Measurements from ENCODE around the gene C2CD2L. TPM values are rescaled to one million over a fixed set of nuclear protein-coding genes. Genes with fewer than 3 reads are reported as not detected.

C2CD2L gene
- polyA plus RNA-seq, 3 donors from 2014 or later, result 1.0 to 7.7 (median 2.6) TPM

- Mint-ChIP-seq H3K4me3 (no peak overlapping the region), H3K4me1 (peaks cover 23 to 38% of the 10 kb centered on the region in 2 donors)
Measured at GRCh38 chr11:119112314-119113020, 5.3 kb downstream of the C2CD2L start.

DNA sequence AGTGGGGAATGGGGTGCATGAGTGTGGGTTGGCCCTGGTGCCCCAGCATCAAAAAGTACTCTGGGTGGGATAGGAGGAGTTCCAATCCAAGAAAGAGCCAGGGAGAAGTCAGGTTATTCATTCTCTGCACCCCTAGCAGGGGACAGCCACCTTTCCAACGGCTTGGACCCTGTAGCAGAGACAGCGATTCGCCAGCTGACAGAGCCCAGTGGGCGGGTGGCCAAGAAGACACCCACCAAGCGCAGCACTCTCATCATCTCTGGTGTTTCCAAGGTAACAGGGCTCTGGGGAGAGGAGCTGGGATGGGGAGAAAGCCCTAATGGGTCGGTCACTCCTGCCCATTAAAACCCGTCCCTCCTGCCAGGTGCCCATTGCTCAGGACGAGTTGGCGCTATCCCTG lies 6.6 kb downstream of the C2CD2L start:
- DNase-seq, result no peak
- peaks cover 14 to 30% of the 10 kb centered on the region in 2 donors for H3K4me1 Mint-ChIP-seq
- H3K9me3 Mint-ChIP-seq, result no peaks in the 10 kb centered on the region
- no peak overlapping the region for H3K4me3 Mint-ChIP-seq
- H3K27me3 Mint-ChIP-seq (ENCODE audit: low read depth in 3 of 3), result peaks cover 0 to 7% (median 0%) of the 10 kb centered on the region in 3 donors
- no peak overlapping the region for H3K27ac Mint-ChIP-seq
- peaks cover 10 to 23% (median 14%) of the 10 kb centered on the region in 3 donors for H3K36me3 Mint-ChIP-seq

More at GRCh38 chr11:119112314-119113020, 5.3 kb downstream of the C2CD2L start:
- no peak overlapping the region for H3K27ac Mint-ChIP-seq
- DNase-seq, result no peak
- H3K9me3 Mint-ChIP-seq, result no peaks in the 10 kb centered on the region
- H3K27me3 Mint-ChIP-seq (ENCODE audit: low read depth in 3 of 3), result peaks cover 0 to 8% (median 2%) of the 10 kb centered on the region in 3 donors
- peaks cover 10 to 23% (median 14%) of the 10 kb centered on the region in 3 donors for H3K36me3 Mint-ChIP-seq

GRCh38 chr11:119114351-119114750 lies 7.2 kb downstream of the C2CD2L start:
- Mint-ChIP-seq H3K4me3 (no peak overlapping the region), H3K27me3 (ENCODE audit: low read depth in 3 of 3) (peaks cover 0 to 6% (median 0%) of the 10 kb centered on the region in 3 donors), H3K36me3 (peaks cover 10 to 23% (median 14%) of the 10 kb centered on the region in 3 donors), H3K27ac (no peak overlapping the region), H3K4me1 (peaks cover 8 to 23% of the 10 kb centered on the region in 2 donors), H3K9me3 (no peaks in the 10 kb centered on the region)
- DNase-seq, result no peak

DNA sequence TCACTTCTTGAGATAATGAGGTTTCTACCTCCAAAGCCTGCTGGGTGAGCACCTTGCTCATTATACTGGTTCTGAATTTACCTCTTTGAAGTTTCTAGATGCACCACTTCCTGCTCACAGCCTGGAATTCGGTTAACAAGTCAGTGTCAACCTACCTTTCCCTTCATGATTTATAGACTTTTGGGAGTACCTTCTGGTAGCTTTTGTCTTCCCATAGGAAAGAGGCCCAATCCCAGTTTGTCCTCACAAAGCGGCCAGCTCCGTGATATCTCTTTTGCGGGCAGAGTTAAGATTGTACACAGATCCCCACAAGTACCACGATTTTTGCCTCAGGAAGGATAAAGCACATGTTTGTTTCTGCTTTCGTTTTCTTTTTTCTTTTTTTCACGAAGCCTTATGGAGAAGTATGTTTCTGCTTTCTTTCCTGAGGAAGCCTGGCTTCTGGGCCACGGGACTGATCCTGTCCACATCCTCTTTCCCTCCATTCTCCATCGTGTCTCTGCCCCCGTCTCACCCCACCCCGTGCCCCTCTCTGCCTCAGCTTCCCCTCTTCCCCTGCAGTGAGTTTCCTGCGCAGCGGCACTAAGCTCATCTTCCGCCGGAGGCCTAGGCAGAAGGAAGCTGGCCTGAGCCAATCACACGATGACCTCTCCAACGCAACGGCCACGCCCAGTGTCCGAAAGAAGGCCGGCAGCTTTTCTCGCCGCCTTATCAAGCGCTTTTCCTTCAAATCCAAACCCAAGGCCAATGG lies 8.5 kb downstream of the C2CD2L start:
- peaks cover 10 to 23% (median 14%) of the 10 kb centered on the region in 3 donors for H3K36me3 Mint-ChIP-seq
- DNase-seq, result no peak
- peaks cover under 1 to 6% (median 1%) of the 10 kb centered on the region in 3 donors for H3K27me3 Mint-ChIP-seq (ENCODE audit: low read depth in 3 of 3)
- peak overlapping the region in 5 of 6 donors; percentile 3 to 72 (median 49) for H3K27ac Mint-ChIP-seq
- peaks cover 10 to 17% of the 10 kb centered on the region in 2 donors for H3K4me1 Mint-ChIP-seq
- H3K9me3 Mint-ChIP-seq, result no peaks in the 10 kb centered on the region
- H3K4me3 Mint-ChIP-seq, result peak overlapping the region in 1 of 5 donors; percentile 22

DNA sequence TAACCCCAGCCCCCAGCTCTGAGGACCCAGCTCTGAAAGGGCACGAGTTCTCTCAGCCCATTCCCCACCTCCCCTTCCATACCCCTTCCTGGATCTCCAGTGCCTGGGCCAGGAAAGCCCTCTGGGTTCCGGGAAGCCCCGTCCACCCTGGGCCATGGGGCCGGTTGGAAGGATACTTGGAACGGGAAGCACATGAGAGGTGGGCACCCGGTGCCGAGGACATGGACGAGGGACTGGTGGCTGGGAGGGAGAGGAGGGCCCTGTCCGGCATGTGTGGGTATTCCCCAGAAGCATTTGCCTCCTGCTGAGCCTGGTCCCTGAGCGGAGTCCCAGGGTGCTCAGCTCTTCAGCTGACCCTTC lies 9.1 kb downstream of the C2CD2L start:
- H3K27ac Mint-ChIP-seq, result peak overlapping the region in 1 of 6 donors; percentile 17
- H3K9me3 Mint-ChIP-seq, result no peaks in the 10 kb centered on the region
- H3K36me3 Mint-ChIP-seq, result peaks cover 10 to 23% (median 14%) of the 10 kb centered on the region in 3 donors
- peaks cover 15 to 20% of the 10 kb centered on the region in 2 donors for H3K4me1 Mint-ChIP-seq
- no peak for DNase-seq
- H3K4me3 Mint-ChIP-seq, result no peak overlapping the region
- H3K27me3 Mint-ChIP-seq (ENCODE audit: low read depth in 3 of 3), result peaks cover 2 to 9% (median 2%) of the 10 kb centered on the region in 3 donors

- peaks cover 15 to 24% of the 10 kb centered on the region in 2 donors for H3K4me1 Mint-ChIP-seq
- H3K9me3 Mint-ChIP-seq, result no peaks in the 10 kb centered on the region
- peaks cover 4 to 9% (median 5%) of the 10 kb centered on the region in 3 donors for H3K27me3 Mint-ChIP-seq (ENCODE audit: low read depth in 3 of 3)
- H3K27ac Mint-ChIP-seq, result peak overlapping the region in 1 of 6 donors; percentile 17
- H3K4me3 Mint-ChIP-seq, result no peak overlapping the region
- DNase-seq, result no peak
- H3K36me3 Mint-ChIP-seq, result peaks cover 10 to 20% (median 11%) of the 10 kb centered on the region in 3 donors
Measured at GRCh38 chr11:119116601-119117000, 9.5 kb downstream of the C2CD2L start.

DNA sequence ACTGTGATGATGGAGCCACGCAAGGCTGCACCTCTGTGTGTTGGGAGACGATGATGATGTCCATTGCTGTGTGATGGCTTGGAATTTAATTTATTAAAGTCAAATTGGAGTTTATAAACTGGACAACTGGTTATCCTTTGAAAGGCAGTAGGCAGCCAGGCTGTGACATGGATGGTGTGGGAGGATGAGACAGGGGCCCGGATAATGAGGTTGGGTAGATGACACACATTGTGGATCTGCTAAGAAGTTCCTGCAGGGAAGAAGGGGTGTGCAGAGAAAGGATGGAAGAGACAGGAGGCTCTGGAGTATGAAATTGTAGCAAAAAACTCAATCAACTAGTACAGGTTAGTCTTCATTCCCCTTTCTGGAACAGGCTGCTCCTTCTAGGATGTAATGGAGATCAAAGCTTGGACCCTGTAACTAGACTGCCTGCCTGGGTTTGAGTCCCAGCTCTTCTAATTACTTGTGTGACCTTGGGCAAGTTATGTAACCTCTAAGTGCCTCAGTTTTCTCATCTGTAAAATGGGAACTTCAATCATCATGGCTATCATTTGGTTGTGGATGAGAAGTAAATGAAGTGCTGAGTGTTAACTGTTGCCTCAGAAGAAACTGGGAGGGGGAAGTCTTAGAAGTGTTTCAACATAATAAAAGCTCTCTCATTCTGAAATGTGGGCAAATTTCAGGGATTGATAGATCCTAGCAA lies 10.0 kb downstream of the C2CD2L start:
- H3K27me3 Mint-ChIP-seq (ENCODE audit: low read depth in 3 of 3), result peaks cover 4 to 9% (median 5%) of the 10 kb centered on the region in 3 donors
- no peaks in the 10 kb centered on the region for H3K9me3 Mint-ChIP-seq
- peak overlapping the region in 1 of 6 donors; percentile 9 for H3K27ac Mint-ChIP-seq
- H3K36me3 Mint-ChIP-seq, result peaks cover 6 to 18% (median 7%) of the 10 kb centered on the region in 3 donors
- no peak for DNase-seq
- no peak overlapping the region for H3K4me3 Mint-ChIP-seq
- peaks cover 21 to 30% of the 10 kb centered on the region in 2 donors for H3K4me1 Mint-ChIP-seq

DNA sequence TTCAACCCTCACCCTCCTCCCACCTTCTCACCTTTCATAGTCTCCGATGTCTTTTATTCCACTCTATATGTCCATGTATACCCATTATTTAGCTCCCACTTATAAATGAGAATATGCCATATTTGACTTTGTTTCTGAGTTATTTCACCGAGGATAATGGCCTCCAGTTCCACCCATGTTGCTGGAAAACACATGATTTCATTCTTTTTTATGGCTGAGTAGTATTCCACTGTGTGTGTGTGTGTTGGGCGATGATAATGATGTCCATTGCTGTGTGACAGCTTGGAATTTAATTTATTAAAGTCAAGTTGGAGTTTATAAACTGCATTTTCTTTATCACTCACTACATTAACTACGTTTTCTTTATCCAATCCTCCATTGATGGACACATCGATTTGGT lies 11.1 kb downstream of the C2CD2L start:
- H3K27me3 Mint-ChIP-seq (ENCODE audit: low read depth in 3 of 3), result peaks cover 5 to 6% (median 6%) of the 10 kb centered on the region in 3 donors
- H3K36me3 Mint-ChIP-seq, result peaks cover 9 to 12% (median 9%) of the 10 kb centered on the region in 3 donors
- H3K27ac Mint-ChIP-seq, result no peak overlapping the region
- H3K4me3 Mint-ChIP-seq, result no peak overlapping the region
- DNase-seq, result no peak
- H3K9me3 Mint-ChIP-seq, result no peaks in the 10 kb centered on the region
- H3K4me1 Mint-ChIP-seq, result peaks cover 30 to 41% of the 10 kb centered on the region in 2 donors

DNA sequence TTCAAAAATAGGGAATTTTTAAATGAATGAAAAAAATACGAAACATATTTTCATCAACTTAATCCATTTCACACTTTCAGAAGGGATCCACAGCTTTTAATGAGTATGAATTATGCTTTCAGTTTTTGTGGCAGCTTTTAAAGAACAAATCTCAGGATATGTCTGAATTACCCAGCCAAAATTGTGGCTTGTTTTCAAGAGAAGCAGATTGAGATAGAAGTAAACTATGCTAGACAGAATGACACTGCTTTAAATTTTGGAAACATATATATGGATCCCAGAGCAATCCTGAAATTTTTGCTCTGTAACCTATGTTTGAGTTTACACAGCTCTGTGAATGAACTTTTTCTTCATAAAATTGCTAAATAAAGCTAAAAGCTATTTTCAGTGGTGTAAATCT lies 11.8 kb downstream of the C2CD2L start:
- Mint-ChIP-seq H3K4me1 (peaks cover 31 to 43% of the 10 kb centered on the region in 2 donors), H3K27ac (no peak overlapping the region), H3K27me3 (ENCODE audit: low read depth in 3 of 3) (peaks cover 5 to 6% (median 6%) of the 10 kb centered on the region in 3 donors), H3K9me3 (no peaks in the 10 kb centered on the region), H3K36me3 (peaks cover 9 to 13% (median 11%) of the 10 kb centered on the region in 3 donors), H3K4me3 (no peak overlapping the region)
- no peak for DNase-seq

DNA sequence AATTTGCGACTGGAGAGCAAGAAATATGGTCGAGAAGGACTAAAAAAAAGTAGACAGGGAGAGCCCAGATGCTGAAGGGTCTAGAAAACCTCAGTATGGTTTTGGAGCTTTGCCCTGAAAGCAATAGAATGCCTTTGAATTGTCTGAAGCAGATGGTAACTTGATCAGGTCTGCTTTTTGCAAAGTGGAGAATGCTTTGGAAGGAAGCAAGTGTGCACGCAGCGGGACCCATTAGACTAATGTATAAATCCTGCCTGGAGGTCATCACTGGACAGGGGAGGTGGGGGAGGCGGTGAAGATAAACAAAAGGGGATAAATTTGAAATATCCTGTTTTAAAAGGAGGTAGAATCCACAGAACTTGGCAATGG lies 13.5 kb downstream of the C2CD2L start:
- Mint-ChIP-seq H3K27me3 (ENCODE audit: low read depth in 3 of 3) (peaks cover 5 to 6% (median 6%) of the 10 kb centered on the region in 3 donors), H3K27ac (peak overlapping the region; percentile 85 to 96 (median 90)), H3K4me1 (peaks cover 28 to 42% of the 10 kb centered on the region in 2 donors), H3K9me3 (no peaks in the 10 kb centered on the region), H3K36me3 (peaks cover 3 to 10% (median 8%) of the 10 kb centered on the region in 3 donors), H3K4me3 (peak overlapping the region; percentile 88 to 98 (median 95))
- DNase-seq, result no peak

GRCh38 chr11:119121008-119121810 lies 14.1 kb downstream of the C2CD2L start, which contains the start of gene HINFP:
TSS of gene HINFP (plus strand) at chr11:119121580. CDS start at chr11:119126945, 5,365 bp downstream.
- Mint-ChIP-seq H3K4me1 (peaks cover 28 to 41% of the 10 kb centered on the region in 2 donors), H3K4me3 (peak within 1 kb of the TSS; percentile 88 to 98 (median 95)), H3K27ac (peak within 1 kb of the TSS; percentile 85 to 96 (median 90)), H3K36me3 (peaks cover 3 to 10% (median 7%) of the 10 kb centered on the region in 3 donors), H3K9me3 (no peaks in the 10 kb centered on the region), H3K27me3 (ENCODE audit: low read depth in 3 of 3) (peaks cover 3 to 6% (median 5%) of the 10 kb centered on the region in 3 donors)
- DNase-seq, result peak; percentile 98 to 99 (median 99)

DNA sequence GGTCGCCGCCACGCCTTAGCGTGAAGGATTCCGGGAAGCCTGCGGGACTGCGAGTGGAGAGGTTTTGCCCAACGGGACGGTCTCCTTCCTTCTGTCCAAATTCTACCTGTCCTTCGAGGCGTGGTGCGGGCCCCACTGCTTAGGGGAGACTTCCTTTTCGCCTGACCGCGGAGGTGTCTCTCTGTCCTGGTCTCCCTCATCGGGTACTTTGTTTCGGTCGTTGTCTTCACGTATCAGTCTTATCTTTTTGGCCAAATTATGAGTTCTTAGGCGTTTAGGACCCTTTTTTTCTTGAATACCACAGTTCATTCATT lies 14.6 kb downstream of the C2CD2L start:
- Mint-ChIP-seq H3K36me3 (peaks cover 3 to 10% (median 8%) of the 10 kb centered on the region in 3 donors), H3K9me3 (no peaks in the 10 kb centered on the region), H3K27ac (peak overlapping the region; percentile 85 to 96 (median 90)), H3K27me3 (ENCODE audit: low read depth in 3 of 3) (peaks cover 3 to 6% (median 5%) of the 10 kb centered on the region in 3 donors), H3K4me1 (peaks cover 28 to 41% of the 10 kb centered on the region in 2 donors), H3K4me3 (peak overlapping the region; percentile 88 to 98 (median 95))
- no peak for DNase-seq

GRCh38 chr11:119125821-119126220 lies 18.7 kb downstream of the C2CD2L start:
- no peak overlapping the region for H3K4me3 Mint-ChIP-seq
- H3K27me3 Mint-ChIP-seq (ENCODE audit: low read depth in 3 of 3), result peaks cover 3 to 4% (median 4%) of the 10 kb centered on the region in 3 donors
- H3K27ac Mint-ChIP-seq, result no peak overlapping the region
- no peak for DNase-seq
- peaks cover 3 to 20% (median 19%) of the 10 kb centered on the region in 3 donors for H3K36me3 Mint-ChIP-seq
- H3K4me1 Mint-ChIP-seq, result peaks cover 22 to 32% of the 10 kb centered on the region in 2 donors
- no peaks in the 10 kb centered on the region for H3K9me3 Mint-ChIP-seq

Measured in immature natural killer cell (primary cell).